ENCODE results near the gene CYBRD1. TPM values are rescaled to one million over a fixed set of nuclear protein-coding genes. Genes with fewer than 3 reads are reported as not detected.

The CYBRD1 gene
- total RNA-seq, 2 experiments from 2014 or later = 0.31 to 0.45 TPM

DNA sequence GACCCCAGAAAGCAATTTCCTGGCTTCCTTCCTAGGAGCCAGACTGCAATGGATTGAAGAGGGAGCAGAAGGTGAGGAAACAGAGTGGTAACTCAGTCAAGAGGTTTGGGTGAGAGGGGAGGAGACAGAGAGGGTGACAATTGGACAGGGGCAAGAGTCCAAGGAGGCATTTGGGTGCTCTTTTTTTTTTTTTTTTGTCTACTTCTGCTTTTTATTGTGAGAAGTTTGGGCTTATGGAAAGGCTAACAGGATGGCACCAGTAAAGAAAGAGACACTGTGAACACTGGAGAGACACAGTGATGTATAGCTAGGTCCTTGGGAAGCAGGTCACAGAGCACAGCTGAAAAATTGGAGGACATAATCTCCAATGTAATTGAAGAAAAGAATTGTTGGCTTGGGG lies 25.0 kb downstream of the CYBRD1 start:
- no peak for DNase-seq
- POLR2A ChIA-PET = no interaction called here
- CTCF ChIA-PET = interaction anchor here (0.6 kb wide), 1 partner anchor 85 kb away, joined by 3 read pairs; no protein-coding TSS in a partner anchor

DNA sequence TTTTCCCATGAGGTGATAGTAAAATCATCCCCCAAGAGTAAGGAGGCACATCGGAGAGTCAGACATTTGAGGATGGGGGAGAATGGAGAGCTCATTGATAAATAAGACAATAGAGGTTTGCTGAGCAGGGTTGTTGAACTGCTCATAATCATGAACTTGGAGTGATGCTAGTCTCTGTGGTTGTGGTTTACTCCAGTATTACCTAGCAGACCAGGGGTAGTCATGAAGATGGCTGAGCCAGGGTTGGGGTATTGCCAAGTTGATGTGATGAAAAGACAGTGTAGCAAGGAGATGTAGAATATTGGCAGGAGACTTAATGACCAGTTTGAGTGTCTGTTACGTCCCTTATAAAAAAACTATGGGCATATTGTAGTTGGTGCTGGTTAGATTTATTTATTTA lies 25.4 kb downstream of the CYBRD1 start:
- Mint-ChIP-seq H3K27ac (no peak overlapping the region), H3K4me1 (peaks cover 4% of the 10 kb centered on the region), H3K4me3 (no peak overlapping the region), H3K9me3 (no peaks in the 10 kb centered on the region), H3K27me3 (peaks cover 23% of the 10 kb centered on the region), H3K36me3 (ENCODE audit: low read depth) (no peaks in the 10 kb centered on the region)
- CTCF ChIA-PET = interaction anchor here (0.6 kb wide), 1 partner anchor 84 kb away, joined by 3 read pairs; no protein-coding TSS in a partner anchor
- POLR2A ChIA-PET = no interaction called here
- no peak for DNase-seq

More for the DNA sequence above, 25.0 kb downstream of the CYBRD1 start:
- peaks cover 4% of the 10 kb centered on the region for H3K4me1 Mint-ChIP-seq
- H3K4me3 Mint-ChIP-seq = no peak overlapping the region
- H3K27ac Mint-ChIP-seq = no peak overlapping the region
- H3K27me3 Mint-ChIP-seq = peaks cover 19% of the 10 kb centered on the region
- H3K9me3 Mint-ChIP-seq = no peaks in the 10 kb centered on the region
- H3K36me3 Mint-ChIP-seq (ENCODE audit: low read depth) = no peaks in the 10 kb centered on the region

- ChIA-PET POLR2A (no interaction called here), CTCF (interaction anchor here (0.9 kb wide), 1 partner anchor 349 kb away, joined by 3 read pairs; no protein-coding TSS in a partner anchor)
- no peaks in the 10 kb centered on the region for H3K9me3 Mint-ChIP-seq
- no peak for DNase-seq
- H3K27me3 Mint-ChIP-seq = peaks cover 16% of the 10 kb centered on the region
- H3K36me3 Mint-ChIP-seq (ENCODE audit: low read depth) = no peaks in the 10 kb centered on the region
- H3K4me1 Mint-ChIP-seq = peaks cover 4% of the 10 kb centered on the region
- no peak overlapping the region for H3K27ac Mint-ChIP-seq
- no peak overlapping the region for H3K4me3 Mint-ChIP-seq
Observed at GRCh38 chr2:171550613-171551012, 28.3 kb downstream of the CYBRD1 start.

GRCh38 chr2:171551836-171552235 lies 29.6 kb downstream of the CYBRD1 start:
- no peaks in the 10 kb centered on the region for H3K9me3 Mint-ChIP-seq
- DNase-seq = no peak
- no peak overlapping the region for H3K4me3 Mint-ChIP-seq
- ChIA-PET CTCF (interaction anchor here (0.6 kb wide), 2 partner anchors 584 to 716 kb away, joined by 3 read pairs; no protein-coding TSS in a partner anchor), POLR2A (no interaction called here)
- H3K27me3 Mint-ChIP-seq = peaks cover 14% of the 10 kb centered on the region
- H3K27ac Mint-ChIP-seq = no peak overlapping the region
- peaks cover 4% of the 10 kb centered on the region for H3K4me1 Mint-ChIP-seq
- H3K36me3 Mint-ChIP-seq (ENCODE audit: low read depth) = no peaks in the 10 kb centered on the region

DNA sequence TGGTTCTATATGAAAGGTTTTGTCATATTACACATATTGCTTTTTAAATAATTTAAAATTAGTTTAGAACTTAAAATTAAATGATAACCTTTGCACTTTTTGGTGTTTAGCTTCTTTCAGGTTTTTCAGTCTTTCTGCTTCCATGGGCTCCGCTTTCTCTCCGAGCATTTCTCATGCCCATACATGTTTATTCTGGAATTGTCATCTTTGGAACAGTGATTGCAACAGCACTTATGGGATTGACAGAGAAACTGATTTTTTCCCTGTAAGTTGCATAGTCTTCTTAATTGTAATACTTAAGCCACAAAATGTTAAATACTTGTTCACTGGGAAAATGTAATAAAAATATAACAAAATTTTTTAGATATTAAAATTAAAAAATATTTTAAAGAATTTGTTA lies 31.0 kb downstream of the CYBRD1 start:
- peaks cover 7% of the 10 kb centered on the region for H3K27me3 Mint-ChIP-seq
- DNase-seq = no peak
- H3K4me1 Mint-ChIP-seq = peaks cover 3% of the 10 kb centered on the region
- ChIA-PET CTCF (no interaction called here), POLR2A (no interaction called here)
- H3K9me3 Mint-ChIP-seq = no peaks in the 10 kb centered on the region
- H3K4me3 Mint-ChIP-seq = no peak overlapping the region
- H3K27ac Mint-ChIP-seq = no peak overlapping the region
- H3K36me3 Mint-ChIP-seq (ENCODE audit: low read depth) = no peaks in the 10 kb centered on the region

- Mint-ChIP-seq H3K9me3 (no peaks in the 10 kb centered on the region), H3K4me1 (peaks cover 3% of the 10 kb centered on the region), H3K36me3 (ENCODE audit: low read depth) (no peaks in the 10 kb centered on the region), H3K4me3 (no peak overlapping the region), H3K27ac (no peak overlapping the region), H3K27me3 (peaks cover 11% of the 10 kb centered on the region)
- ChIA-PET CTCF (no interaction called here), POLR2A (no interaction called here)
- no peak for DNase-seq
Observed at GRCh38 chr2:171553858-171554257, 31.6 kb downstream of the CYBRD1 start.

GRCh38 chr2:171554991-171555615 lies 32.8 kb downstream of the CYBRD1 start:
- Mint-ChIP-seq H3K27me3 (peaks cover 11% of the 10 kb centered on the region), H3K4me1 (peaks cover 3% of the 10 kb centered on the region), H3K27ac (no peak overlapping the region), H3K9me3 (no peaks in the 10 kb centered on the region), H3K36me3 (ENCODE audit: low read depth) (no peaks in the 10 kb centered on the region), H3K4me3 (no peak overlapping the region)
- CTCF ChIA-PET = no interaction called here
- POLR2A ChIA-PET = no interaction called here
- no peak for DNase-seq

GRCh38 chr2:171557363-171557762 lies 35.1 kb downstream of the CYBRD1 start:
- DNase-seq = no peak
- H3K36me3 Mint-ChIP-seq (ENCODE audit: low read depth) = no peaks in the 10 kb centered on the region
- H3K27ac Mint-ChIP-seq = no peak overlapping the region
- H3K27me3 Mint-ChIP-seq = peaks cover 7% of the 10 kb centered on the region
- H3K4me1 Mint-ChIP-seq = peaks cover 3% of the 10 kb centered on the region
- CTCF ChIA-PET = interaction anchor here (1.3 kb wide), 1 partner anchor 16 kb away, joined by 4 read pairs; no protein-coding TSS in a partner anchor
- no peaks in the 10 kb centered on the region for H3K9me3 Mint-ChIP-seq
- H3K4me3 Mint-ChIP-seq = no peak overlapping the region
- POLR2A ChIA-PET = no interaction called here

DNA sequence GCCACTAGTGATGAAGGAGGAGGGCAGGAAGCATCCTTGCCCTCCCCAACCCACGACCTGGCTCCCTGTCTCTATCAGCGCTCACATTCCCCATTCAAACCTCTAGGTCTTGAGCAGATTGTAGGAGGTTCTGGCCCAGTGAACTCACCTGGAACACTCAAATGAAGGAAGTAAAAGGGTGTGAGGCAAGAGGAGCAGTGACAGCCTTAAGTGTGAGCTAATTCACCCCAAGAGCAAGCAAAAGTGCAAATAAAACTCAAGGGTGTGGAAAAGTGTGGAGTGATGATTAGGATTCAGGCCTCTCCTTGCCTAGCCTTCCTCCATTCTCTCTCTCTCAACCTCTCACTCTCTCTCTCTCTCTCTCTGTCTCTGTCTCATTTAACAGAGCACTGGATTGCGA lies 41.0 kb downstream of the CYBRD1 start:
- ChIA-PET CTCF (interaction anchor here (0.6 kb wide), 1 partner anchor 221 kb away, joined by 3 read pairs; no protein-coding TSS in a partner anchor), POLR2A (no interaction called here)
- H3K36me3 Mint-ChIP-seq (ENCODE audit: low read depth) = no peaks in the 10 kb centered on the region
- H3K4me3 Mint-ChIP-seq = no peak overlapping the region
- DNase-seq = no peak
- no peaks in the 10 kb centered on the region for H3K9me3 Mint-ChIP-seq
- no peak overlapping the region for H3K27ac Mint-ChIP-seq
- peaks cover 15% of the 10 kb centered on the region for H3K27me3 Mint-ChIP-seq
- no peaks in the 10 kb centered on the region for H3K4me1 Mint-ChIP-seq

GRCh38 chr2:171564463-171564862 lies 42.2 kb downstream of the CYBRD1 start:
- no peak for DNase-seq
- Mint-ChIP-seq H3K4me3 (no peak overlapping the region), H3K36me3 (ENCODE audit: low read depth) (no peaks in the 10 kb centered on the region), H3K27ac (no peak overlapping the region), H3K4me1 (no peaks in the 10 kb centered on the region), H3K27me3 (peaks cover 12% of the 10 kb centered on the region), H3K9me3 (no peaks in the 10 kb centered on the region)
- ChIA-PET CTCF (no interaction called here), POLR2A (no interaction called here)

GRCh38 chr2:171566057-171566456 lies 43.8 kb downstream of the CYBRD1 start:
- peaks cover 12% of the 10 kb centered on the region for H3K27me3 Mint-ChIP-seq
- H3K36me3 Mint-ChIP-seq (ENCODE audit: low read depth) = no peaks in the 10 kb centered on the region
- H3K4me1 Mint-ChIP-seq = no peaks in the 10 kb centered on the region
- no peak for DNase-seq
- CTCF ChIA-PET = no interaction called here
- no peak overlapping the region for H3K27ac Mint-ChIP-seq
- H3K4me3 Mint-ChIP-seq = no peak overlapping the region
- POLR2A ChIA-PET = interaction anchor here (0.6 kb wide), 1 partner anchor 909 kb away, joined by 4 read pairs; no protein-coding TSS in a partner anchor
- H3K9me3 Mint-ChIP-seq = no peaks in the 10 kb centered on the region

GRCh38 chr2:171566753-171567152 lies 44.5 kb downstream of the CYBRD1 start:
- H3K4me3 Mint-ChIP-seq = no peak overlapping the region
- peaks cover 12% of the 10 kb centered on the region for H3K27me3 Mint-ChIP-seq
- H3K4me1 Mint-ChIP-seq = no peaks in the 10 kb centered on the region
- H3K36me3 Mint-ChIP-seq (ENCODE audit: low read depth) = no peaks in the 10 kb centered on the region
- H3K27ac Mint-ChIP-seq = no peak overlapping the region
- ChIA-PET POLR2A (interaction anchor here (0.6 kb wide), 1 partner anchor 908 kb away, joined by 4 read pairs; no protein-coding TSS in a partner anchor), CTCF (no interaction called here)
- no peak for DNase-seq
- H3K9me3 Mint-ChIP-seq = no peaks in the 10 kb centered on the region

- CTCF ChIA-PET = no interaction called here
- peaks cover 12% of the 10 kb centered on the region for H3K27me3 Mint-ChIP-seq
Observed at GRCh38 chr2:171568089-171568488, 45.8 kb downstream of the CYBRD1 start.

GRCh38 chr2:171571721-171572120 lies 49.4 kb downstream of the CYBRD1 start:
- Mint-ChIP-seq H3K9me3 (no peaks in the 10 kb centered on the region), H3K36me3 (ENCODE audit: low read depth) (no peaks in the 10 kb centered on the region), H3K4me1 (peaks cover 6% of the 10 kb centered on the region), H3K27me3 (peaks cover 3% of the 10 kb centered on the region), H3K4me3 (no peak overlapping the region), H3K27ac (no peak overlapping the region)
- POLR2A ChIA-PET = no interaction called here
- CTCF ChIA-PET = no interaction called here
- DNase-seq = no peak

More at GRCh38 chr2:171568089-171568488, 45.8 kb downstream of the CYBRD1 start:
- Mint-ChIP-seq H3K27ac (no peak overlapping the region), H3K4me3 (no peak overlapping the region), H3K9me3 (no peaks in the 10 kb centered on the region), H3K36me3 (ENCODE audit: low read depth) (no peaks in the 10 kb centered on the region), H3K4me1 (no peaks in the 10 kb centered on the region)
- POLR2A ChIA-PET = no interaction called here
- no peak for DNase-seq
